H9 (cell line): ENCODE measurements around the gene LUZP2. TPM values are rescaled to one million over a fixed set of nuclear protein-coding genes. Genes with fewer than 3 reads are reported as not detected.

Experiments
- DNase-seq: peaks from one replicate; pipeline ENCODE4 v3.0.0-alpha.2; 2017
- H2AFZ ChIP-seq: one replicate; pipeline ENCODE4 v1.6.1; 2013; ENCODE audit warnings: mild to moderate bottlenecking, low read length, control low read depth, moderate library complexity
- H2AK5ac ChIP-seq: 2 replicates; pipeline ENCODE4 v1.6.1; 2013; ENCODE audit warnings: low read length, control low read depth, mixed read lengths; ENCODE audit not compliant: insufficient read length
- H2BK120ac ChIP-seq: one replicate; pipeline ENCODE4 v1.6.1; 2013; ENCODE audit warnings: low read depth, mild to moderate bottlenecking, low read length, control low read depth, inconsistent platforms; ENCODE audit not compliant: poor library complexity, severe bottlenecking
- H2BK12ac ChIP-seq: 2 replicates; pipeline ENCODE4 v1.6.1; 2013; ENCODE audit warnings: low read length, control low read depth, mixed read lengths, low read depth; ENCODE audit not compliant: insufficient read length
- H2BK15ac ChIP-seq: 2 replicates; pipeline ENCODE4 v1.6.1; 2013; ENCODE audit warnings: low read depth, low read length, control low read depth
- H2BK20ac ChIP-seq: one replicate; pipeline ENCODE4 v1.6.1; 2013; ENCODE audit warnings: low read depth, mild to moderate bottlenecking, low read length, control low read depth, inconsistent platforms; ENCODE audit not compliant: poor library complexity, severe bottlenecking
- H2BK5ac ChIP-seq: 2 replicates; pipeline ENCODE4 v1.6.1; 2013; ENCODE audit warnings: low read length, control low read depth, mixed read lengths; ENCODE audit not compliant: insufficient read length
- H3K14ac ChIP-seq: 2 replicates; pipeline ENCODE4 v1.6.1; 2013; ENCODE audit warnings: low read length, control low read depth; ENCODE audit not compliant: insufficient read depth
- H3K18ac ChIP-seq: 2 replicates; pipeline ENCODE4 v1.6.1; 2013; ENCODE audit warnings: low read depth, mild to moderate bottlenecking, mixed read lengths, low read length, control low read depth; ENCODE audit not compliant: insufficient read length
- H3K23ac ChIP-seq: 2 replicates; pipeline ENCODE4 v1.6.1; 2013; ENCODE audit warnings: low read length, control low read depth, mixed read lengths, low read depth; ENCODE audit not compliant: insufficient read length
- H3K23me2 ChIP-seq: 2 replicates; pipeline ENCODE4 v1.6.1; 2013; ENCODE audit warnings: low read depth, mild to moderate bottlenecking, mixed read lengths, low read length, control low read depth; ENCODE audit not compliant: insufficient read length, poor library complexity, severe bottlenecking
- H3K27ac ChIP-seq: 2 replicates; pipeline ENCODE4 v1.5.1; 2013; ENCODE audit warnings: low read length, control low read depth, mixed read lengths, low read depth; ENCODE audit not compliant: insufficient read length
- H3K27me3 ChIP-seq: 2 replicates; pipeline ENCODE4 v1.6.1; 2013; ENCODE audit warnings: low read length, control low read depth, inconsistent platforms; ENCODE audit not compliant: insufficient read depth
- H3K4ac ChIP-seq: 2 replicates; pipeline ENCODE4 v1.6.1; 2013; ENCODE audit warnings: low read depth, mild to moderate bottlenecking, control low read depth, inconsistent platforms, low read length, moderate library complexity
- H3K4me1 ChIP-seq: 2 replicates; pipeline ENCODE4 v1.6.1; 2013; ENCODE audit warnings: low read length, control low read depth, inconsistent platforms; ENCODE audit not compliant: insufficient read depth
- H3K4me2 ChIP-seq: 2 replicates; pipeline ENCODE4 v1.6.1; 2013; ENCODE audit warnings: low read length, control low read depth, mixed read lengths; ENCODE audit not compliant: insufficient read length, insufficient read depth
- H3K56ac ChIP-seq: 2 replicates; pipeline ENCODE4 v1.6.1; 2013; ENCODE audit warnings: low read depth, mild to moderate bottlenecking, mixed read lengths, low read length, control low read depth; ENCODE audit not compliant: insufficient read length
- H3K79me1 ChIP-seq: 2 replicates; pipeline ENCODE4 v1.6.1; 2013; ENCODE audit warnings: low read depth, mild to moderate bottlenecking, moderate library complexity, low read length, control low read depth, inconsistent platforms; ENCODE audit not compliant: insufficient read depth, poor library complexity, severe bottlenecking
- H3K79me2 ChIP-seq: 2 replicates; pipeline ENCODE4 v1.6.1; 2013; ENCODE audit warnings: low read length, control low read depth, inconsistent platforms; ENCODE audit not compliant: insufficient read depth
- H3K9ac ChIP-seq: 2 replicates; pipeline ENCODE4 v1.6.1; 2013; ENCODE audit warnings: low read length, control low read depth, mixed read lengths; ENCODE audit not compliant: insufficient read length; ENCODE audit errors: extremely low read depth
- H3K9me3 ChIP-seq: one replicate; pipeline ENCODE4 v1.6.1; 2013; ENCODE audit warnings: low read depth, low read length, inconsistent platforms; ENCODE audit not compliant: control insufficient read depth
- H3T11ph ChIP-seq: one replicate; pipeline ENCODE4 v1.6.1; 2013; ENCODE audit warnings: mild to moderate bottlenecking, low read length, control low read depth, inconsistent platforms
- H4K20me1 ChIP-seq: one replicate; pipeline ENCODE4 v1.6.1; 2013; ENCODE audit not compliant: control insufficient read depth, insufficient read length, insufficient read depth
- H4K5ac ChIP-seq: 2 replicates; pipeline ENCODE4 v1.6.1; 2013; ENCODE audit warnings: low read depth, mild to moderate bottlenecking, mixed read lengths, low read length, control low read depth; ENCODE audit not compliant: insufficient read length
- H4K8ac ChIP-seq: replicated peaks from 2 replicates; pipeline ENCODE4 v1.6.1; 2013; ENCODE audit warnings: low read length, control low read depth, mixed read lengths, low read depth; ENCODE audit not compliant: insufficient read length
- H4K91ac ChIP-seq: 2 replicates; pipeline ENCODE4 v1.6.1; 2013; ENCODE audit warnings: low read depth, mild to moderate bottlenecking, moderate library complexity, mixed read lengths, low read length, control low read depth; ENCODE audit not compliant: insufficient read length
- H3K27ac Mint-ChIP-seq, 3 experiments: 2 replicates in 2 of 3; 3 replicates in 1 of 3; pipeline ENCODE4 v1.8.0; 2020 to 2021; ENCODE audit warnings: mixed read lengths in 3 of 3, mild to moderate bottlenecking in 1 of 3, moderate library complexity in 1 of 3
- H3K27me3 Mint-ChIP-seq: 2 replicates; pipeline ENCODE4 v1.8.0; 2021; ENCODE audit warnings: low read depth, mild to moderate bottlenecking, moderate library complexity, mixed read lengths
- H3K36me3 Mint-ChIP-seq, 3 experiments: 2 replicates in 2 of 3; 3 replicates in 1 of 3; pipeline ENCODE4 v1.8.0; 2020 to 2021; ENCODE audit warnings: low read depth in 3 of 3, mixed read lengths in 3 of 3; ENCODE audit not compliant: insufficient read depth in 1 of 3
- H3K4me1 Mint-ChIP-seq, 2 experiments: 2 replicates each; pipeline ENCODE4 v1.8.0; 2020; ENCODE audit warnings: mixed read lengths in 2 of 2
- H3K4me3 Mint-ChIP-seq, 2 experiments: 2 replicates in 1 of 2; 3 replicates in 1 of 2; pipeline ENCODE4 v1.8.0; 2020 to 2021; ENCODE audit warnings: mild to moderate bottlenecking in 2 of 2, mixed read lengths in 2 of 2, moderate library complexity in 1 of 2
- H3K9me3 Mint-ChIP-seq, 2 experiments: 2 replicates in 1 of 2; 3 replicates in 1 of 2; pipeline ENCODE4 v1.8.0; 2020; ENCODE audit warnings: mild to moderate bottlenecking in 2 of 2, mixed read lengths in 2 of 2, moderate library complexity in 1 of 2
- WGBS: extraction: QIAGEN DNeasy Blood & Tissue Kit; methylation state at CpG from one replicate; pipeline ENCODE4 v1.1.7; 2013; ENCODE audit warnings: missing lambda C conversion rate, low lambda C conversion rate, mixed read lengths; ENCODE audit not compliant: insufficient read length; ENCODE audit errors: extremely low coverage; 5-methylcytosine and 5-hydroxymethylcytosine counted together
- total RNA-seq: library from RNA; stranded (reverse); gene quantifications from 2 replicates; pipeline ENCODE4 v1.2.1, GENCODE V29; 2021
- TF ChIP-seq, protein P1 (sequence below): fragments of 200-600 bp; sonication (generic); conservative IDR thresholded peaks from 3 replicates; pipeline ENCODE4 v1.8.0; 2021; ENCODE audit warnings: antibody characterized with exemption, mild to moderate bottlenecking

The LUZP2 gene
- total RNA-seq, 1 experiment from 2014 or later: 25.4 TPM

DNA sequence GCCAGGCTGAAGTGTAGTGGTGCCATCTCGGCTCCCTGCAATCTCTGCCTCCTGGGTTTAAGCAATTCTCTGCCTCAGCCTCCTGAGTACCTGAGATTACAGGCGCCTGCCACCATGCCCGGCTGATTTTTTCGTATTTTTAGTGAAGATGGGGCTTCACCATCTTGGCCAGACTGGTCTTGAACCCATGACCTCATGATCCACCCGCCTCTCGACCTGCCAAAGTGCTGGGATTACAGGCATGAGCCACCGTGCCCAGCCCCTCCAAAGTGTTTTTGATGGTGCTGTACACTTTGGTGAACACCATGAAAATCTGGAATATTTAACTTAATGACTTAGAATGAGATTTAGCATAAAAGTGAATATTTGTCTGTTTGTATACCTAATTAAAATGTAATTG, 5.6 kb downstream of the LUZP2 start:
- H3K23ac ChIP-seq: no peak overlapping the region
- no peak overlapping the region for H2BK12ac ChIP-seq
- TF ChIP-seq, protein P1, sequence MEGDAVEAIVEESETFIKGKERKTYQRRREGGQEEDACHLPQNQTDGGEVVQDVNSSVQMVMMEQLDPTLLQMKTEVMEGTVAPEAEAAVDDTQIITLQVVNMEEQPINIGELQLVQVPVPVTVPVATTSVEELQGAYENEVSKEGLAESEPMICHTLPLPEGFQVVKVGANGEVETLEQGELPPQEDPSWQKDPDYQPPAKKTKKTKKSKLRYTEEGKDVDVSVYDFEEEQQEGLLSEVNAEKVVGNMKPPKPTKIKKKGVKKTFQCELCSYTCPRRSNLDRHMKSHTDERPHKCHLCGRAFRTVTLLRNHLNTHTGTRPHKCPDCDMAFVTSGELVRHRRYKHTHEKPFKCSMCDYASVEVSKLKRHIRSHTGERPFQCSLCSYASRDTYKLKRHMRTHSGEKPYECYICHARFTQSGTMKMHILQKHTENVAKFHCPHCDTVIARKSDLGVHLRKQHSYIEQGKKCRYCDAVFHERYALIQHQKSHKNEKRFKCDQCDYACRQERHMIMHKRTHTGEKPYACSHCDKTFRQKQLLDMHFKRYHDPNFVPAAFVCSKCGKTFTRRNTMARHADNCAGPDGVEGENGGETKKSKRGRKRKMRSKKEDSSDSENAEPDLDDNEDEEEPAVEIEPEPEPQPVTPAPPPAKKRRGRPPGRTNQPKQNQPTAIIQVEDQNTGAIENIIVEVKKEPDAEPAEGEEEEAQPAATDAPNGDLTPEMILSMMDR: no peak
- Mint-ChIP-seq H3K27ac (no peak overlapping the region), H3K9me3 (no peaks in the 10 kb centered on the region), H3K4me3 (no peak overlapping the region), H3K27me3 (peaks cover 12% of the 10 kb centered on the region), H3K36me3 (peaks cover 0 to 1% (median 0%) of the 10 kb centered on the region in 3 experiments; a peak in 1 of 7 replicates), H3K4me1 (peaks cover 11 to 29% of the 10 kb centered on the region in 2 experiments)
- H2BK120ac ChIP-seq: no peak overlapping the region
- no peak overlapping the region for H3K18ac ChIP-seq
- no peak for DNase-seq
- H4K20me1 ChIP-seq: no peaks in the 10 kb centered on the region
- no peak overlapping the region for H2AFZ ChIP-seq
- WGBS: no CpG with 5 or more reads among the region's 7 CpGs
- H4K5ac ChIP-seq: no peak overlapping the region
- no peak overlapping the region for H2BK15ac ChIP-seq
- H3K56ac ChIP-seq: no peak overlapping the region
- no peak overlapping the region for H2AK5ac ChIP-seq
- no peak overlapping the region for H3K4ac ChIP-seq
- no peak overlapping the region for H3K4me2 ChIP-seq
- no peak overlapping the region for H3K9ac ChIP-seq
- no peaks in the 10 kb centered on the region for H3K79me2 ChIP-seq
- peaks cover 5% of the 10 kb centered on the region for H3K23me2 ChIP-seq
- no peak overlapping the region for H2BK20ac ChIP-seq
- H3K9me3 ChIP-seq: no peaks in the 10 kb centered on the region
- no peak overlapping the region for H4K91ac ChIP-seq
- no peaks in the 10 kb centered on the region for H3K4me1 ChIP-seq
- H3T11ph ChIP-seq: no peak overlapping the region
- H3K27ac ChIP-seq: no peak overlapping the region
- peaks cover 2% of the 10 kb centered on the region; the same call in 1 of the 2 replicates for H3K27me3 ChIP-seq
- no peak overlapping the region for H3K14ac ChIP-seq
- H2BK5ac ChIP-seq: no peak overlapping the region
- no peaks in the 10 kb centered on the region for H3K79me1 ChIP-seq
- no peak overlapping the region for H4K8ac ChIP-seq
